ENCODE results near the gene FABP1. TPM values are rescaled to one million over a fixed set of nuclear protein-coding genes. Genes with fewer than 3 reads are reported as not detected.

FABP1 gene
- polyA plus RNA-seq (ENCODE audit: insufficient read depth in 1 of 5, insufficient read length in 5 of 5, low replicate concordance in 1 of 5): 10 to 100 TPM in 1 of 5 donors, 1 to 10 TPM in 1, under 1 TPM in 1, not detected in 2; 0.22 to 14.0 (median 3.2) TPM
- long read RNA-seq, donor 1, transcript FABP1-201 (4 exons, 555 nt): major isoform, 8 of 8 reads
- long read RNA-seq, donor 1, partial matches to known transcripts: 0 of 8 reads
- long read RNA-seq, donor 1, other reads (novel, unspliced or antisense): 0 of 8 reads
- long read RNA-seq, donor 2: 0 reads
- long read RNA-seq, donor 3: 0 reads
- long read RNA-seq, donor 4, partial matches to known transcripts: 0 of 2 reads
- long read RNA-seq, donor 4, other reads (novel, unspliced or antisense): 0 of 2 reads
- long read RNA-seq, donor 5, transcript FABP1-201 (4 exons, 555 nt): major isoform, 28 of 33 reads
- long read RNA-seq, donor 5, partial matches to known transcripts: 5 of 33 reads
- long read RNA-seq, donor 5, other reads (novel, unspliced or antisense): 0 of 33 reads
- long read RNA-seq, donor 6, partial matches to known transcripts: 0 of 3 reads
- long read RNA-seq, donor 6, other reads (novel, unspliced or antisense): 0 of 3 reads
- long read RNA-seq, donor 7: 0 reads
- long read RNA-seq, donor 8: 0 reads

DNA sequence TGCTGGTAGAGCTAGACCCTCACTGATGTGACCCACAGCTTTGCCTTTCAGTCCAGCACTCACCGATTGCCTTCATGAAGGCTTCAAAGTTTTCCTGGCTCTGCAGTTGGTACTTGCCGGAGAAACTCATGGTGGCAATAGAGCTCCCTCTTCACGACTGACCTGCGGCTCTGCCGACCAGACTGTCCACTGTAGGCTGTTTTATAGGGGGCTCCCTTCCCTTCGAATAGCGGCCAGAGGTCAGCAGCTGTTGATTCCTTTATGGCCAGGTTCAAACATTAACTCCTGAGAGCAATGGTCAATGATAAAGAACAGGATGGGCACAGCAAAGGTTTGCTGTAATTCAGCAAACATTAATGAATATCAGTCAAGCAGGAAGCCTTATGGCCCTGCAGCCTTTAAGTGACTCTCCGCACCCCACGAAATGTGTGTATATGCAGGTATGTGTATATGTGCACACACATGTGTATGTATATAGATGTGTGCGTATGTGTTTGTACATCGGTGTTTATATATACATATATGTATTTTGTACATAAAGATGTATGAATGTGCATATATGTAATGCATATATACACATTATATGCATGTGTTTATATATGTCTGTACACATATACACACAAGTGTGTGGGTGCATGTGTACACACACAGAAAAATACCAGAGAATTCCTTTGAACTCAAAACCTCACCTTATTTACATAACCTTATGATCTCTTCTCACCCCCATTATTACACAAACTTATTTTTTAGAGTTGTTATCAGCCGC, at the start of gene FABP1:
FABP1 (minus strand) TSS at position 175 of the 766 bp plus-strand sequence; CDS start at position 130, 45 bp downstream.
- DNase-seq: no peak

DNA sequence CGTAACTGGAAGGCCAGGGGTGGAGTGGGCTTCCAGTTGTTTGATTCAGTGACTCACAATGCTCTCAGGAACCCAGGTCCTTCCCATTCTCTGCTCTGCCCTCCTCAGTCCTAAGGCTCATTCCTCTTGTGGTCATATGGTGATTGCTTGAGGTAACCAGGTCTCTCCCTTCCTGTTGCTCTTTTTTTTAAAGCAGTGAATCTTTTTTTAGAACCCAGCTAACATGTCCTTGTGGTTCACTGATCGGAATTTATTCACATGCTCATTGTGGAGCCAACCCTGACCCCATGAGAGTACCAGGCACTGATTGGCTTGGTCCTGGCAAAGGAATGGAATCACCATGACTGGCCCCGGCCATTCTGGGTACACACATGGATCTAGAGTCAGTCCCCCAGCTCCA, 49.7 kb upstream of the FABP1 start:
- no peak for DNase-seq

DNA sequence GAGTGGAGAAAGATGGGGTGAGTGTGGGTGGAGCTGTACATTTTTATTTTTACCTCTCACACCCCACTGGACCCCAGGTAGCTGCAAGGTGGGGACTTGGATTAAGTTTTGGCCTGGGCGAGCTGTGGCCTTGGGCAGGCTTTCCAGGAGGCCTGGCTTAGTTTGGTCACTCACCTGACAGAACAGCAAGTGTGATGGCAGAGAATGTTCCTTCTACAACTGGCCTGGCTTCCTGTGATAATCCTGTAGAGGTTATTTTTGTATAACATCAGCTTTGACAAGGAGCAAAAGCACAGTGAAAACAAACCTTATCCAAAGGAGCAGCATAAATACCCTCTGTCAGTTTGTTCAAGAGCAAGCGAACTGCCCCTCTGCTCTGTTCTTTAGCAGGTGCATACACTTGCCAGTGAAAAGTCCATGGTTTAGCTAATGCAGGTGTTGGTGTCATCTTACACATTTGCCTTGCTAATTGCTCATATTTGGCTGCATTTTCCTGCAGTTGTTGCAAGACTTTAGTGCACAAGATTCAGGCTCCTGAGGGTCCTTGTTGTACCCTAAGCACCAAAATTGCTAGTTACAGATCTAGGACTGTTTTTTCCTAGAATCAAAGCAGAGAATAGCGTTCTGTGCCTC, 48.6 kb upstream of the FABP1 start:
- DNase-seq: no peak

DNA sequence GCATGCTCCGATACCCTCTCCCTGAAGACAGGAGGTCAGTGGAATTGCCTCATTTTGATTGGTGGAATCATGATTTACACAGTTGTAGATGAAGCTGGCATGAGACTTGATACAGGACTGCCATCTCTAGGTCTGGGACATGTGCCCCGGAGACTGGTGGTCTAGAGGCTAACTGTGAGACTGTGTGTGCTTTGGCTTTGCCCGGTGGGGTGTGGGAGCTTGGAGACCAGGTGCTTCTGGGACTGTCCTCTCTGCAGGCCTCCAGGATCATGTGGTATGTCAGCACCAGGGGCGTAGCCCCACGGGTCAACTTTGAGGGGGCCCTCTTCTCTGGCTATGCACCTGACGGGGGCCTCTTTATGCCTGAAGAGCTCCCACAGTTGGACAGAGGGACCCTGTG, 45.0 kb upstream of the FABP1 start:
- DNase-seq: no peak

DNA sequence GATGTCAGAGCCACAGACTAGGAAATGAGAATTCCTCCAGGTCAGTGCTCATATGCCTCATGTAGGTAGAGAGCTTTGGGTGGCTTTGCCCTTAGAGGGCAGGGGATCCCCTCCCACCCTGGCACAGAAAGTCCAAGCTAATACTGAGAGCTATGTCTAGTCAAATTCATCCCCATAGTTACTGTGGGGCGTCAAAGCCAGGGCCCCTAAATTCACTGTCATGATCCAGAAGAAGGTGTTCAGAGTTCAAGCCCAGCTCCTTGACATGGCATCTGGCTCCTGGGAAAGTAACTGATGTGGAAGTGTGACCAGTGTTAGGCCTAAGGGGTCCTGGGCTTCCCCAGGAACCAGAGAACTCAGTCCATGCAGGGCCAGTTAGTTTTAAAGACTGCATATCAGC, 44.1 kb upstream of the FABP1 start:
- no peak for DNase-seq

DNA sequence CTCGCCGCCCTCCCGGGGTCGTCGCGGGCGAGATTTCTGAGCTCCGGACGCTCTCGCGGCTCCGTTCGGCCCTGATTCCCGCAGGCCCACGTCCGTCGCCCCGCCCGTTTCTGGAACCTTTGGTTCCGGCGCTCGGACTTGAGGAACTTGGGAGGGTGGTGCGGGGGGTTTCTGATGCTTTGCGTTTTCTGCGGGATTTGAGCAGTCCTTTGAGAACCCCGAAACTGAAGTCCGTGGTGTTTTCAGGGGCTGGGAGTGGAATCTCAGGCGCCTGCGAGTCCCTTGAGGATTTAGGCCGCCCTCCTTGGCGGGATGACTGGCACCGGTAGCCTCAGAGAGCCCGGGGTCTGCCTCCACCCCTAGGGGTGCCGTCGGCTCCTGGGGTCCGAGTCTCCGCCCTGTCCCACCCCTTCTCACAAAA, 42.6 kb upstream of the FABP1 start:
- peak; percentile 20 to 60 for DNase-seq

DNA sequence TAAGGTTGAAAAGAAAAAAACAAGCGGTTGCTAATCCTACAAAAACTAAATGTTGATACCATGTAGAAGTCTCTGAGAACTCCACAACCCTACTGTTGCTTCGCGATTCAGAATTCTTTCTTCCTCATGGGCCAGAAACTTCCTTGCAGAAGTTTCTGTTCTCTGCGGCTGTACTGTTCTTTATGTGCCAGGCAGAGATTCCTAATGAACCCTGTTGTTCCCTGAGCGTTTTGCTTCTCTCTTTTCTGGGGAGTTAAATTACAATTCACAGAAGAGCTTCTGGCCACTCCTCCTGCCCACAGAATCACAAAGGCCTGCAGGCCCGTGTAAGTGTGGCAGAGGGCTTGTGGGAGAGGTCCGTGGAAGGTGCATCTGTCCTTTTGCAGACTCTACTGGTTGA, 40.5 kb upstream of the FABP1 start:
- DNase-seq: no peak

DNA sequence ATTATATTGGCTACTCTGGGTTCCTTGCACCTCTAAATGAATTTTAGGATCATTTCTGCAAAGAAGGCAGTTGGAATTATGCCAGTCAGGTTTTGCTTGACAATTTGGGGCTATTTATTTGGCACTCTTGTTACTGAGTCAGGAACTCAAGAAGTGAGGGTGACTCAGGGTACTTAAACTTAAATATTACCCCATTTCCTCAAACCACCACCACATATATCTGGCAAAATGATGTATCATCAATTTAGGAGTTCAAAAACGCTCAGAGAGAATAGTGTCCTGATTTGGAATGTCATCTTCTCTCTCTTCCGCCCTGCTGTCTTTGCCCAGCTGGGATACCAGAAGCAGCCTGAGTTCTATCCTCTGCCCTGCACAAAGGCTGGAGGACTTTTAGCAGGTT, 39.9 kb upstream of the FABP1 start:
- no peak for DNase-seq

DNA sequence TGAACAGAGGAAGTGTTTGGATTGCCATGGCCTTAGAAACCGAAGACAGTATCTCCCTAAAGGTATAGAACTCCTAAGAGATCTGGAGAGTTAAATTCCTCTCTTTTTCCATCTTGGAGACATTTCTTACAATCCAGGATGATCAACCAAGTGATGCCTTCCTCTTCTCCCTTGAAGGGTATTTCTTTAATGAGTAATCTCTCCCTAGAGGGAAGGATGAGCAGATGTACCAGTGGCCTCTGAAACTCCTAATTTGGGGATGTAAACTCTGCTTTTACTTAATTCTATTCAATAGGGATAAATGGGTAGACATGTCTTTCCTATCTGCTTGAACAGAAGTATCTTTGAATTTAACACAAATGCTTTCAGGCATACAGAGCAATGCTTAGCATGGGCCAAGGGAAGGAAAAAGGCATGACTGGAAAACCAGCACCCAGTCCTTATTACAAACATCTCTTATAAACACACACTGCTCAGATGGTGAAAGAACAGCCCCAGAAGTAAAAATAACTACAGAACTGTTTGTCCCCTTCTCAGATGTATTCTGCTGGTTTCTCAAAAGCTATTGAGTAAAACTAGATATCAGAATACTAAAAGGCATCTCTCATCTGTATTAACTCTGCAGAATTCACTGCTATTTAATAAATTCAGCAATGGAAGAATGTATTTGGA, 37.6 kb upstream of the FABP1 start:
- no peak for DNase-seq

DNA sequence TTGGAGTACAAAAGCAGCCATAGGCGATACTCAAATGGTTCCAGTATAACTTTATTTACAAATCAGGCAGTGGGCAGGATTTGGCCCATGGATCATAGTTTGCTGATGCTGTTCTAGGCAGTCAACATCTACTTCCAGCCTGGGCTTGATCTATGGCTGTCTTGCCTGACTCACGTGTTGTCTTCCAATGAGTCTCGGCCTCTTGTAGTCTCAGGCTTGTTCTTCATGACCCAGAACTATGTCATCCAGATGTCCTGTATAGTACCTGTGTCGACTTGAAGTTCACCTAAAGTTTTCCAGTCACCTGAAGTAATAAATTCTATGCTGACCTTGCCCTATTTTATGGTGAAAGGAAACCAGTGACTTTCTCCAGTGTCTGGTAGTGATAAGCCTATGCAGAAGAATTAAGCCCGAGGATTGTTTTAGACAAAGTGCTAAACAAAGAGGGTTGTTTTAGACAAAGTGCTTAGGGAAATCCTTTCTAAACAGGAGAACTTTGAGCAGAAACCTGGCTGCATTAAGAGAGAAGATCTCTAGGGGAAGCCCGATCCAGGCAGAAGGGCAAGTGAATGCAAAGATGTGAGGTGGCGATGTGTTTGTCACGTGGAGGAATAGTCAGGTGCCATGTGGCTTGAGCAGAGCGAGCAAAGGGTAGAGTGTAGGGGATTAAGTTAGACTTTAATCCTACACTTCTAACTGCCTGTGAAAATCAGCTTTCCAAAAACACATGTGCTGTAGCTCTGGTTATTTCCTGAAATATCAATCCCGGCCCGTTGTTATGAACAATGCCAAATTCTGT, 33.8 kb upstream of the FABP1 start:
- DNase-seq: no peak

DNA sequence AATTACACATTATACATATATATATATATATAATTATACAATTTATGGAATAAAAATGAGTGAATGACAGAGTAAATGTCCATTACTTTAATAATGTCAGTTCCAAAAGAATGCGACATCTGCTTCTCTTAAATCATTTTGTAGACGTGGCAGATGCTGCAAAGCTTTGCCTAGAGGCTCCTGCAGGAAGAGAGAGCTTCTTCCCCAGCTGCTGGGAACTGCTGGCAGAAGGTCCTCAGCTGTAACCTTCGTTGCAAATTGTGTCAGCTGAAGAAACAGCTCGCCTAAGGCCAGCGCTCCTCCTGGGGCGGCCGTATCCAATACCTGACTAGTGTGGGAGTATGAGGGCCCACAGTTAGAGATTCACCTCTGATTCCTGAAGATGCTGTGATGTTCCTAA, 32.7 kb upstream of the FABP1 start:
- no peak for DNase-seq

DNA sequence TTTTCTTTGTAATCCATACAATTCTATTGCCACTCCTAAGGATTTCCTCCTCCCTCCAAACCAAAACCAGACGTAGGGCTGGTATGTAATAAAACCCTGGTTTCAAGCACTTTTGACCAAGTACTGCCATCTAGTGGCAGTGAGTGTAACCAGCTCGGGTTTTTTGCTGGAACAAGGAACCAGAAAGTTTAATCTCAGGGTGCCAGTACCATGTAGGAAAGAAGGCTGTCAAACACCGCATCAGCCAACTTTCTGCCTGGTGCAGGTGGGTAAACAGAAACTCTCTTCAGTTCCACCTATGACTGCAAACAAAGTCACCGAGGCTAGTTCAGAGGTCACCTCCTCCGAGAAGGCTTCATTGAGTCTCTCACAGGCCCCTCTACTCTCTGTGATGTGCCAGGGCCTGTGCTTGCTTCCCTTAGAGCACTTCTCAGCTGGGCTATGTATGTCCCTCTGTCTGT, 32.1 kb upstream of the FABP1 start:
- DNase-seq: peak; percentile 37 to 60

DNA sequence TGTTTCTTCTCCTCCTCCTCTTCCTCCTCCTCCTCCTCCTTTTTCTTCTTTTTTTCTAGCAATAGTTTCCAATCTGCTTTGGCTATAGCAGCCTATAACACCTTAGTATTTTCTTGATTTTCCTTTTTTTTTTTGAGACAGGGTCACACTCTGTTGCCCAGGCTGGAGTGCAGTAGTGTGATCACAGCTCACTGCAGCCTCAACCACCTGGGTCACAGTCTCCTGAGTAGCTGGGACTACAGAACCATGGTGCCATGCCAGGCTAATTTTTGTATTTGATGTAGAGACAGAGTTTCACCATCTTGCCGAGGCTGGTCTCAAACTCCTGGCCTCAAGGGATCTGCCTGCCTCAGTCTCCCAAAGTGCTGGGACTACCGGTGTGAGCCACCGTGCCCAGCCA, 31.6 kb upstream of the FABP1 start:
- DNase-seq: no peak

DNA sequence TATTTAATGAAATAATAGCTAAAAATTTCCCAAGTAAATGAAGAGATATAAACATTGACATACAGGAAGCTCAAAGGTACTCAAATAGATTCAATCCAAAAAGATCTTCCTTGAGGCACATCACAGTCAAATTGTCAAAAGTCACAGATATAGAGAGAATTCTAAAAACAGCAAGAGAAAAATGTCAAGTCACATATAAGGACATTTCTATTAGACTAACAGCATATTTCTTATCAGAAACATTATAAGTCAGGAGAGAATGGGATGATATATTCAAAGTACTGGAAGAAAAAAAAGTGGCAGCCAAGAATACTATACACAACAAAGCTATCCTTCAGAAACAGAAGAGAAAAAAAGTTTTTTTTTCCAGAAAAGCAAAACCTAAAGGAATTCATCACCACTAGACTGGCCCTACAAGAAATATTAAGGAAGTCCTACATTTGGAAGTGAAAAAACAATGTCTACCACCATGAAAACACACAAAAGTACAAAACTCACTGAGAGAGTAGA, 21.1 kb upstream of the FABP1 start:
- no peak for DNase-seq

DNA sequence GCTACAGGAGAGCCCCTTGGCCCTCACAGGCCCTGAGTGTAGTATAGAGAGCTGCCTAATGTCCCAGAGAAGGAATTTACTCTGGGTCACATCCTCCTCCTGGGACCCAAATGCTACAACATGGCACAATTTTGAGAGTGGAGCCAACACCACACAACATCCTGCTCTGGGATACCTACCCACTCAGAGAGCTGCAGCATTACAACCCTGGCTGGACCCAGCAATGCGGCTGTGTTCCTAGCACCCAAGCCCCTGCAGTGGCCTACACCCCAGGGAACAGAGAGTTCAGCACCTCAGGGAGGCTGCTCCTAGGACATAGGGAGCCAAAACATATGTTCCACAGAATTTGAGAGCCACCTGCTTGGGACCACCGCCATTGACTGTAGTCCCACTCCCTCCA, 19.3 kb upstream of the FABP1 start:
- no peak for DNase-seq

DNA sequence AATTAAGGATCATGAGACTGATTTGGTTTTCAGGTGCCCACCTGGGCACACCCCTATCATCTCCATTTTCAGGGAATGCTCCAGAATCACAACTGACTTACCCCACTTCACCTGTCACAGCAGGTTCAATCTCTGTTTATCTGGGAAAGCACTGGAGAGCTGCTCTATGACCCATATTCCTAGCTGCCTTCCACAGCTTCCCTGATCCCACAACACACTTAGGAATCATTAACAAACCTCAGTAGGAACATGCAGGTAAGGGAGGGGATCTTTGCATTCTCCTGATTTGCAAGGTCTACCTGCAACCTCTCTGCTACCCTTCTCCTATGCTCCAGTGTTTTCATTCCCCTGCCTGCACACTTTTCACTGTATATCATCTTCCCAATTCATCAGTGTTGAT, 18.7 kb upstream of the FABP1 start:
- DNase-seq: no peak

DNA sequence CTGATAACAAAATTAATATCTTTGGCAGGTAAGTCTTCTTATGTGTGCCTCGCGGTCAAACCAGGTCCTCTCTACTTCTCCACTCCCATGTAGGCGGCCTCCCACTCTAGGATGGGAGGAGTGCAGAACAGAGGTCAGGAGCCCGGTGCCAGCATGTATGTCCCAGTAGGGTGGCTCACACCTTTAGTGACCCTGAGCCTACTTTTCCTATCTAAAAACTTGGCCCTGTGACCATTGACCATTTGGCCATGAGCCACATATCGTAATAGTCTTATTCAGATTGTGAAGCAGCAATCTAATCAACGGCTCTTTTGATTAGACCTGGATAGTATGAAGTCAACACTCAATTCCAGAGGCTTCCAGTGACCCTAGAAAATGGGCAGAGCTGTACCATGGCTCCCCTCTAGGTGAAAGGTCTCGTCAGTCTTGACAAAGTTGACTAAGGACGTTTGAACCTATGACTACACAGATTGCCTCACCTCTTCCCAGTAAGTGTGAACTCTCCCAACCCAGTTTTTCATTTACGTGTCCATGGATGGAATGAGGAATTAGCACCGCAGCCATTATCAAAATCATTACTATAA, 17.1 kb upstream of the FABP1 start:
- no peak for DNase-seq

DNA sequence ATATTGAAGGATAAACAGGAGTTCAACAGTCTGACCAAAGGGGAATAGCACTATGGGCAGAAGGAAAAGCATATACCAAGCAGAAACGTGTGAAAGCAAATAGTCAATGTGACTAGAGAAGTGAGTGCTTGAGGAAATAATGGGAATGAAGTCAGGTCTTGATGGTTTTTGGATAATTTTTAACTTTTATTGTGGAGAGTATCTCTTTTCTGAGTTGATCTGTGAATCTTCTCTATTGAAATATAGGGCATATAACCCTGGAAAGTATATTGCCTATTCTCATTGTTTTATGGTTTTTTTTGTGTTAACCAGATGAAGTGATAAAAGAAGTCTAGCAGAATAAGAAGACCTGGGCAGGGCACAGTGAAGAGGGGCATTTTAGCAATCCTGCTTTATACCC, 16.4 kb upstream of the FABP1 start:
- DNase-seq: no peak

DNA sequence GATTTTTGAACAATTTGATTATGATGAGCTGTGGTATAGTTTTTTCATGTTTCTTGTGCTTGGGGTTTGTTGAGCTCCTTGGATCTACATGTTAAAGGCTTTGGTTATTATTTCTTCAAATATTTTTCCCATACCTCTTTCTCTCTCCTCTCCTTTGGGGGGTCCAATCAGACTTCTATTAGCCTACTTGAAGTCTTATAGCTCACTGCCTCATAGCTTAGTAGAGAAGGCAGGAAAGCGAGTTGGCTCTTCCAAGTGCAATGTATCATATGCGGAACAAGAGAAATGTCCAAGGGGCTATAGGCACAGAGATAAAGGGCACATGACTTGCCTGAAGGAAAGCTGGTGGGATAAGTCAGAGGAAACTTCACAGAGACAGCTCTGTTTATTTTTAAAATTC, 14.1 kb upstream of the FABP1 start:
- DNase-seq: no peak

DNA sequence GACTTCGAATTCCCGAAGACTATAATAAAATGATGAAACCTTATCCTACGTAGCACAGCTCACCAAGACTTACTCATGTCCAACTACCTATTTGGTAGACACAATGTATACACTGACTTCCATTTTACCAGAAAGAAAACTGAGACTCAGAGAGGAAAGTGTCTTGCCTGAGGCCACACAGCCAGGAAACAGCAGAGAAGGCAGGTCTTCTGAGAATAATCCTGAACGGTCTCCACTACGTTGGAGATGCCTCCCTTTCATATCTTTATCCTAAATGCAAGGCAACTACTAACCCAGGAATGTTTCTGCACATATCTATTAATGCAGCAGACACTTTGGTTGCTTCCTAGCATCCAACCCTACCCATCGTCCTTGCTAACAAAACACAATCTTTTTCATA, 11.9 kb upstream of the FABP1 start:
- no peak for DNase-seq
